AG10803 (cell line): ENCODE measurements around the gene ENTPD1.

Experiments
- DNase-seq: peaks from one replicate; pipeline ENCODE4 v3.0.0; 2010; ENCODE audit warnings: low read depth
- H3K4me3 ChIP-seq: 2 replicates; pipeline ENCODE4 v1.5.1; 2011; ENCODE audit warnings: mild to moderate bottlenecking, low read length, control low read depth
- TF ChIP-seq, protein P1 (sequence below): conservative IDR thresholded peaks from 2 replicates; pipeline ENCODE4 v1.5.1; 2011; ENCODE audit warnings: mild to moderate bottlenecking, low read length, control low read depth, inconsistent platforms

The ENTPD1 gene

DNA sequence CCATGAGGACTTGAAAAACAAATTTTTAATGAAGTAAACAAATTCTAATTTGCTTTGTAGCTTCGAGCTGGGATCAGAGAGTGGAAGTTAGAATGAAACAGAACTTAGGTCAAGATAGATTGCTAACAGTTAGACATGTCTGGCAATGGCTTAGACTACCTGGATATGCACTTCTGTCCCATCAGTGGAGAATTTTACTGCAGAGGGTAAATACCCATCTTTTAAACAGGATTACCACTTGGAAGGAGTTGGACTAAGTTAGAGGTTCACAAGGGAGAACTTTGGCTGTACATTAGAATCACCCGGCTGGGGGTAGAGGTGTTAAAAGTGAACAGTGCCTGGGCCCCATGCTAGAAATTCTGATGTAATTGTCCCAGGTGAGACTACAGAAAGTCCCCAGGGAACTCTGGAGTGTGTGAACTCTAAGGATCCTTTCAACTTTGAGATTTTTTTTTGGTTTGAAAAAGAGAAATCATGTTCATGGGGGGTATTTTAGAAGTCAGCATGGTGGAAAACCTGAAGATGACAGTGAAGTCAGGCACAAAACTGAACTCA lies 35.5 kb downstream of the ENTPD1 start:
- DNase-seq, result no peak
- H3K4me3 ChIP-seq, result no peak overlapping the region
- TF ChIP-seq, protein P1, sequence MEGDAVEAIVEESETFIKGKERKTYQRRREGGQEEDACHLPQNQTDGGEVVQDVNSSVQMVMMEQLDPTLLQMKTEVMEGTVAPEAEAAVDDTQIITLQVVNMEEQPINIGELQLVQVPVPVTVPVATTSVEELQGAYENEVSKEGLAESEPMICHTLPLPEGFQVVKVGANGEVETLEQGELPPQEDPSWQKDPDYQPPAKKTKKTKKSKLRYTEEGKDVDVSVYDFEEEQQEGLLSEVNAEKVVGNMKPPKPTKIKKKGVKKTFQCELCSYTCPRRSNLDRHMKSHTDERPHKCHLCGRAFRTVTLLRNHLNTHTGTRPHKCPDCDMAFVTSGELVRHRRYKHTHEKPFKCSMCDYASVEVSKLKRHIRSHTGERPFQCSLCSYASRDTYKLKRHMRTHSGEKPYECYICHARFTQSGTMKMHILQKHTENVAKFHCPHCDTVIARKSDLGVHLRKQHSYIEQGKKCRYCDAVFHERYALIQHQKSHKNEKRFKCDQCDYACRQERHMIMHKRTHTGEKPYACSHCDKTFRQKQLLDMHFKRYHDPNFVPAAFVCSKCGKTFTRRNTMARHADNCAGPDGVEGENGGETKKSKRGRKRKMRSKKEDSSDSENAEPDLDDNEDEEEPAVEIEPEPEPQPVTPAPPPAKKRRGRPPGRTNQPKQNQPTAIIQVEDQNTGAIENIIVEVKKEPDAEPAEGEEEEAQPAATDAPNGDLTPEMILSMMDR, result no peak

DNA sequence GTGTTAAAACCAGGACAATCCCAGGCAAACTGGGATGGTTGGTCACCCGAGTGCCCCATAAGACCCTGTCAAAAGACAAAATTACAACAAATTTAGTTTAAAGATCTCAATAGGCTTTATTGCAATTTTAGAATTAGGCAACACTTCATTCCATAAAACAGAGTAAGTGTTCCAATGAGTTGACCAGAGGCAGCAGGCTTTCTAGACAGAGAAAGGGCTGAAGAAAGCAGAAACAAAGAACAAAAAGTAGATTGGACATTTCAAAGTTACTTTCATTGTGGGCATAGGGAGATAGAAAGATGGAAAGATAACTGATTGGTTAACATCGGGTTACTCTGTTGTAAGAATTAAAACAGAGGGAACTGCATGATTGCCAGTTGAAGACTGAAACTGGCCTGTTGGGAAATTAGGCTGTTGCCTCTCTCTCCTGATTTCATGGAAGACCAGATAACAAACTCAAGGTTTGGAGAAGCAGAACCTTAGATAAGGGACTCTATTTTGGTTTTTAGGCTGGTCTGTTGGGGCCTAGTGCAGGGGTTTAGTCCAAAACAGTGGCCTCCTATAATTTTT lies 36.3 kb downstream of the ENTPD1 start:
- no peak overlapping the region for H3K4me3 ChIP-seq
- no peak for DNase-seq
- TF ChIP-seq, protein P1, result no peak

DNA sequence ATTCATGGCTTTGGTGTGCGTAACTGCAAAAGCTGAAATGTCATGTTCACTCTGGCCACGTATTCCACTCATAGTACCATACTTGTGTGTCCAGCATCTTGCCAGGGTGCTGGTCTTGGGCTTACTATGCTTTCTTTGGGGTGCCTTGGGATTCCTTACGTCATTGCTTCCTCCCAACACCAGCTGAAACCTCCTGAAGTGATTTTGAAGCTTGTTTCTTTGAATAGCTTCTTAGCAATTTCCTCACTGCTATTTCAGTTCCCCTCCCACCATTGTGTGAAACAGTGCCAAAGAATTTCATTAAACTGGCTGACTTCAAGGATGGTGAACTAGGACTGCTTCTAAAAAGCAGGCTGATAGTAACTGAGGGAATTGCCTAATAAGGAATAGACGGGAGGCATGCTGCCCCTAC lies 36.9 kb downstream of the ENTPD1 start:
- no peak overlapping the region for H3K4me3 ChIP-seq
- peak; percentile 61 for DNase-seq
- TF ChIP-seq, protein P1, result no peak

DNA sequence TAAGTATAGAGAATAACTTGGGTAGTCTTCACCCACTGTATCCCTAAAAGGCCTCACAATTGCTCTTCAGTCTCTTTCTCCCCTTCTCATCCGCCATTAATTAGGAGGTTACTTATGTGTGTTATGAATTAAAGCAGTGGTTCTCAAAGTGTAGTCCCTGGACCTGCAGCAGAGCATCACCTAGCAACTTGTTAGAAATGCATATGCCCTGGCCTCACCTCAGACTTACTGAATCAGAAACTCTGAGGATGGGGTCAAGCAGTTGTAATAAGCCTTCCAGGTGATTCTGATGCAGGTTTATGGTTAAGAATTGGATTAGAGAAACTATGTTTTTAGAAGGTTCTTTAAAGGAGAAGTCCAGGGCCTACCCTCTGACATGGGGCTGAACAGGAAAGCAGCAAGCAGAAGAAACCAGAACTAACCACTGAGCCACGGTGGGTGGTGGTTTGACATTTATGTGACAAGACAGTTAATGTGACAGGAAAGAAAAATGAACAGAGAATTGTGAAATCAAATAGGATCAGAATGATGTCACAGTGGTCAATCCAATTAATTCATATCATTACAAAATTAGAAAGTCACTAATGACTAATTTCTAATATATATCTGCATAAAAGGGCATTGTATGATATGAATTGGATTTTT lies 37.6 kb downstream of the ENTPD1 start:
- DNase-seq, result no peak
- TF ChIP-seq, protein P1, result no peak
- no peak overlapping the region for H3K4me3 ChIP-seq

DNA sequence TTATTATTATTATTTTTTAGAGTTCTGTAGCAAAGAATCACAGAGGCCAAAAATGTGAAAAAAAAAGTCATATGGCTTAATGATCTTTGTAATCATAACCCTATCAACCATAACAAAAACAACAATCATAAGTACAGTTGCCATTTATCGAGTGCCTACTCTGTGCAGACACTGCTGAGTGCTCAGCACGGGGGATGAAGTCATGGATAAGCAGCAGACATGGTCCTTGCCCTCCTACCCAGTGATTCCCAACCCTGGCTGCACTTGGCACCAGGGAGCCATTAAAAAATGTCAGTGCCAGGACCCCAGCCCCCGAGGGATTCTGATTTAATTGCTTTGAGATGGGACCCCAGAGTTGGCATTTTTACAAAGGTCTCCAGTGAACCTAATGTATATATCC lies 38.2 kb downstream of the ENTPD1 start:
- TF ChIP-seq, protein P1, result no peak
- no peak overlapping the region for H3K4me3 ChIP-seq
- no peak for DNase-seq

DNA sequence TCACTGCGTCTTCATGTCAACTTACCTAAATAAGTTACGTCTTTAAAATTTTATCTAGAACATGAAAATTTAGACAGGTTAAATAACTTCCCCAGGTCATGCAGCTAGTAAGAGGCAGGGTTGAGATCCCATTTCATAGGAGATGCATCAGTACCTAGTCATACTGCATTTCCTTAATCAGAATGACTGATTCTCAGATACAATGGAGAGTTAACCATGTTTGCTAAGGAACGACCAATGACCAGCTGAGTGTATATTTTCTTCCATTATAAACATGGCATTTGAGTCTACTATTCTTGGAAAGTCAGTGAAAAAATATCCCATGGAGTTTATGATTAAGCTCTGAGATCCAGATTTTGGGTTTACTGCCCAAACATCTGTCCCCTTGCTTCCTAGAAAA lies 39.6 kb downstream of the ENTPD1 start:
- H3K4me3 ChIP-seq, result no peak overlapping the region
- no peak for DNase-seq
- TF ChIP-seq, protein P1, result no peak

DNA sequence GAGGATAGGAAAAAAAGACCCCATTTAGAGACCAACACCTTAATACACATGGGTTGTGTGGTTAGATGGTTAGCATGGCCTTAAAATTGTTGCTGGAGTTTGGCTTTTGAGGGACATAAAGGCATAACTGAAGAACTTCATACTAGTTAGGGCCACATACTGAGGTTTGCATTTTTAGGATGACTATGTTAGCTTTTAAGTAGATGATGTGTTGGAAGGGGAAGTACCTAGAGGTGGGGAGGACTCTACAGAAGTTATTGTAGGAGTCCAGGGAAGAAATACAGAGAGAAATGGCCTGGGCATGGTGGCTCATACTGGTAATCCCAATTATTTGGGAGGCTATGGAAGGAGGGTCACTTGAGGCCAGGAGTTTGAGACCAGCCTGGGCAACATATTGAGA lies 40.5 kb downstream of the ENTPD1 start:
- H3K4me3 ChIP-seq, result no peak overlapping the region
- DNase-seq, result no peak
- TF ChIP-seq, protein P1, result no peak
